IMR-90 (cell line): ENCODE results near the gene AATF. TPM values are rescaled to one million over a fixed set of nuclear protein-coding genes. Genes with fewer than 3 reads are reported as not detected.

Experiments used
- ATAC-seq: fragments of 200-7000 bp; cut with Tn5 transposase; 2 replicates; pipeline ENCODE4 v1.9.1; 2020; ENCODE audit warnings: low read depth, mild to moderate bottlenecking, moderate library complexity
- BruUV-seq: library from RNA; stranded (reverse); fragments of 400-500 nt; replicated peaks from 2 replicates; lab custom pipeline; 2021; lab: Mats Ljungman, UMichigan
- CTCF ChIA-PET: fragments of 300-600 bp; formaldehyde crosslinking; extraction: SDS; loops from one replicate; lab custom pipeline; 2021; ENCODE audit warnings: antibody characterized with exemption; lab: Yijun Ruan, JAX
- POLR2A ChIA-PET: fragments of 300-600 bp; sonication (Branson Sonifier 250); formaldehyde crosslinking; loops from one replicate; lab custom pipeline; 2022; ENCODE audit warnings: antibody characterized with exemption; ENCODE audit not compliant: unreplicated experiment; lab: Charles Lee
- DNase-seq: peaks from one replicate; pipeline ENCODE4 v3.0.0; 2013
- H2AFZ ChIP-seq: replicated peaks from 2 replicates; pipeline ENCODE3; 2013; ENCODE audit warnings: low read length, mild to moderate bottlenecking; ENCODE audit not compliant: poor library complexity
- H2AK5ac ChIP-seq: 2 replicates; pipeline ENCODE4 v1.6.1; 2013; ENCODE audit warnings: low read depth, low read length, inconsistent platforms
- H2AK9ac ChIP-seq: replicated peaks from 2 replicates; pipeline ENCODE3; 2013; ENCODE audit warnings: mild to moderate bottlenecking, low read depth, low read length, moderate library complexity; ENCODE audit not compliant: poor library complexity
- H2BK120ac ChIP-seq: 2 replicates; pipeline ENCODE4 v1.6.1; 2013; ENCODE audit warnings: low read depth, low read length, inconsistent platforms
- H2BK15ac ChIP-seq: 3 replicates; pipeline ENCODE4 v1.6.1; 2013; ENCODE audit warnings: low read depth, low read length, inconsistent platforms
- H2BK20ac ChIP-seq: 2 replicates; pipeline ENCODE4 v1.6.1; 2013; ENCODE audit warnings: low read depth, mild to moderate bottlenecking, inconsistent platforms, low read length, moderate library complexity
- H2BK5ac ChIP-seq: 2 replicates; pipeline ENCODE4 v1.6.1; 2013; ENCODE audit warnings: mild to moderate bottlenecking, low read depth, low read length, inconsistent platforms; ENCODE audit not compliant: poor library complexity, severe bottlenecking
- H3K14ac ChIP-seq: replicated peaks from 2 replicates; pipeline ENCODE4 v1.6.1; 2013; ENCODE audit warnings: low read depth, low read length, inconsistent platforms
- H3K18ac ChIP-seq: 2 replicates; pipeline ENCODE4 v1.6.1; 2013; ENCODE audit warnings: low read depth, low read length, control low read depth
- H3K23ac ChIP-seq: 2 replicates; pipeline ENCODE4 v1.6.1; 2013; ENCODE audit warnings: low read depth, low read length, inconsistent platforms
- H3K27ac ChIP-seq: 2 replicates; pipeline ENCODE4 v1.5.1; 2013; ENCODE audit warnings: mild to moderate bottlenecking, control low read depth, low read length; ENCODE audit not compliant: insufficient read depth
- H3K27me3 ChIP-seq: 2 replicates; pipeline ENCODE4 v1.6.1; 2013; ENCODE audit warnings: low read length; ENCODE audit not compliant: control insufficient read depth, insufficient read depth
- H3K36me3 ChIP-seq: 2 replicates; pipeline ENCODE4 v1.6.1; 2013; ENCODE audit warnings: low read length, mixed read lengths; ENCODE audit not compliant: control insufficient read depth, insufficient read depth
- H3K4ac ChIP-seq: 2 replicates; pipeline ENCODE4 v1.6.1; 2013; ENCODE audit warnings: low read depth, low read length, inconsistent platforms
- H3K4me1 ChIP-seq: 2 replicates; pipeline ENCODE4 v1.6.1; 2013; ENCODE audit warnings: low read length, mixed read lengths; ENCODE audit not compliant: control insufficient read depth, insufficient read depth
- H3K4me2 ChIP-seq: 2 replicates; pipeline ENCODE4 v1.6.1; 2013; ENCODE audit warnings: low read depth, mild to moderate bottlenecking, control low read depth, low read length, moderate library complexity
- H3K4me3 ChIP-seq: 2 replicates; pipeline ENCODE4 v1.5.1; 2013; ENCODE audit warnings: low read depth, mild to moderate bottlenecking, control low read depth, low read length, moderate library complexity; ENCODE audit not compliant: insufficient read depth
- H3K56ac ChIP-seq: 2 replicates; pipeline ENCODE4 v1.6.1; 2013; ENCODE audit warnings: low read length, inconsistent platforms; ENCODE audit not compliant: insufficient read depth; ENCODE audit errors: extremely low read depth
- H3K79me1 ChIP-seq, 2 experiments: 2 replicates each; pipeline ENCODE4 v1.6.1; 2013; ENCODE audit warnings: low read length in 2 of 2, inconsistent platforms in 1 of 2, low read depth in 1 of 2
- H3K9ac ChIP-seq: 2 replicates; pipeline ENCODE4 v1.6.1; 2013; ENCODE audit warnings: low read depth, low read length, control low read depth
- H3K9me1 ChIP-seq: 2 replicates; pipeline ENCODE4 v1.6.1; 2013; ENCODE audit warnings: low read length, inconsistent platforms; ENCODE audit not compliant: insufficient read depth
- H3K9me3 ChIP-seq: 2 replicates; pipeline ENCODE4 v1.6.1; 2013; ENCODE audit warnings: low read length; ENCODE audit not compliant: control insufficient read depth, insufficient read depth
- H4K20me1 ChIP-seq: 2 replicates; pipeline ENCODE4 v1.6.1; 2013; ENCODE audit warnings: low read length, inconsistent platforms; ENCODE audit not compliant: insufficient read depth
- H4K5ac ChIP-seq: 2 replicates; pipeline ENCODE4 v1.6.1; 2013; ENCODE audit warnings: mild to moderate bottlenecking, low read depth, low read length, control low read depth
- H4K8ac ChIP-seq, 2 experiments: 2 replicates each; pipeline ENCODE4 v1.6.1; 2013; ENCODE audit warnings: low read depth in 2 of 2, low read length in 2 of 2, control low read depth in 1 of 2, inconsistent platforms in 1 of 2
- H4K91ac ChIP-seq: 2 replicates; pipeline ENCODE4 v1.6.1; 2013; ENCODE audit warnings: low read depth, low read length, inconsistent platforms; ENCODE audit not compliant: insufficient read depth
- CTCF ChIP-seq: conservative IDR thresholded peaks from 2 replicates; pipeline ENCODE4 v1.5.1; 2012; ENCODE audit warnings: mild to moderate bottlenecking, low read depth, low read length, improper control_type of control experiment
- MAZ ChIP-seq: IDR thresholded peaks from 2 replicates; pipeline ENCODE4 v1.6.1; 2012; ENCODE audit warnings: low read depth, mild to moderate bottlenecking, low read length, improper control_type of control experiment, moderate library complexity, borderline replicate concordance
- SMC3 ChIP-seq: fragments of 150-350 bp; IDR thresholded peaks from 2 replicates; pipeline ENCODE4 v1.6.1; 2016; ENCODE audit warnings: low read depth, mild to moderate bottlenecking, antibody characterized with exemption, low read length, moderate library complexity
- WGBS, 2 experiments: methylation state at CpG; one replicate each; pipeline versions ENCODE4 v1.1.5 to v1.1.7; 2013; ENCODE audit warnings: missing lambda C conversion rate in 2 of 2; ENCODE audit not compliant: insufficient read length in 1 of 2; ENCODE audit errors: extremely low coverage in 2 of 2; 5-methylcytosine and 5-hydroxymethylcytosine counted together
- dilution Hi-C: fragments of 300-500 bp; cut with HindIII; formaldehyde crosslinking; loops from one replicate; pipeline ENCODE4 v1.14.3; 2018; ENCODE audit warnings: low sequenced_read_pairs; ENCODE audit not compliant: unreplicated experiment
- in situ Hi-C: fragments of 300-500 bp; cut with MboI; formaldehyde crosslinking; loops from 3 replicates; pipeline ENCODE4 v1.14.3; 2019; ENCODE audit warnings: low sequenced_read_pairs, inconsistent platforms, mixed read lengths
- intact Hi-C: fragments of 100-400 bp; cut with micrococcal nuclease; formaldehyde crosslinking; loops from 2 replicates; pipeline ENCODE4 v1.10.0; 2022
- polyA plus RNA-seq, 3 experiments: library from polyadenylated mRNA; depleted of rRNA; stranded (reverse); fragments of >200 nt; gene quantifications; 2 replicates each; pipeline ENCODE4 v1.2.3, GENCODE V29; 2012; ENCODE audit warnings: low replicate concordance in 1 of 3
- total RNA-seq: library from RNA; depleted of rRNA; stranded (reverse); fragments of >200 nt; gene quantifications from 2 replicates; pipeline ENCODE4 v1.2.3, GENCODE V29; 2012

Gene AATF
- total and polyA plus RNA-seq, 2 of the 4 experiments (the other 2 are of a cell fraction): 21.0 to 34.8 TPM

- H3K27ac ChIP-seq: no peak overlapping the region
- H3K4me3 ChIP-seq: no peak overlapping the region
- H3K23ac ChIP-seq: no peak overlapping the region
- no peak overlapping the region for H2BK20ac ChIP-seq
- H2BK120ac ChIP-seq: no peak overlapping the region
- TF ChIP-seq MAZ: no peak
- 0 out of 2 replicates have a peak, but pooled peaks have one; percentile 1 for TF ChIP-seq CTCF
- TF ChIP-seq SMC3: no peak
- dilution Hi-C loops: no loop called here
- H3K9ac ChIP-seq: no peak overlapping the region
- no TSS peak for BruUV-seq
- no peaks in the 10 kb centered on the region for H3K79me1 ChIP-seq
- H3K4me2 ChIP-seq: no peak overlapping the region
- H3K4me1 ChIP-seq: no peaks in the 10 kb centered on the region
- intact Hi-C loops: no loop called here
- no peak overlapping the region for H2AK5ac ChIP-seq
- in situ Hi-C loops: no loop called here
- WGBS, 2 experiments: 74% methylated on average over 6 of the region's 8 CpGs; no CpG with 5 or more reads in 1 of the 2 experiments
- no peak overlapping the region for H3K4ac ChIP-seq
- no peak overlapping the region for H4K8ac ChIP-seq
- H3K36me3 ChIP-seq: peaks cover 13% of the 10 kb centered on the region; the same call in 1 of the 2 replicates
- H4K20me1 ChIP-seq: peaks cover 3% of the 10 kb centered on the region; the same call in 1 of the 2 replicates
- POLR2A ChIA-PET: interaction anchor here (0.6 kb wide), 1 partner anchor 153 kb away, joined by 4 read pairs; no protein-coding TSS in a partner anchor
- no peak overlapping the region for H3K56ac ChIP-seq
- H4K5ac ChIP-seq: no peak overlapping the region
- no peak overlapping the region for H3K14ac ChIP-seq
- no peak overlapping the region for H3K18ac ChIP-seq
- no peak overlapping the region for H4K91ac ChIP-seq
- H2AFZ ChIP-seq: no peak overlapping the region
- CTCF ChIA-PET: no interaction called here
- H3K9me3 ChIP-seq: no peaks in the 10 kb centered on the region; the same call in 1 of the 2 replicates
- H3K9me1 ChIP-seq: peaks cover 10% of the 10 kb centered on the region; the same call in 1 of the 2 replicates
- no peak overlapping the region for H2BK15ac ChIP-seq
- H2BK5ac ChIP-seq: no peak overlapping the region
- no peak for ATAC-seq
- no peaks in the 10 kb centered on the region for H3K27me3 ChIP-seq
- no peak for DNase-seq
- H2AK9ac ChIP-seq: no peak overlapping the region
Measured at GRCh38 chr17:37082311-37082860, 133.6 kb downstream of the AATF start.
